WTC11 (cell line): ENCODE measurements around the gene PEX16. TPM values are rescaled to one million over a fixed set of nuclear protein-coding genes. Genes with fewer than 3 reads are reported as not detected.

Experiments
- ATAC-seq: fragments of 200-7000 bp; cut with Tn5 transposase; 2 replicates; pipeline ENCODE4 v1.10.0; 2021; ENCODE audit warnings: mild to moderate bottlenecking, moderate library complexity
- CTCF ChIA-PET: fragments of 300-600 bp; sonication (Branson Sonifier 250); formaldehyde crosslinking; loops from one replicate; lab custom pipeline; 2021; ENCODE audit warnings: antibody characterized with exemption; lab: Charles Lee
- POLR2A ChIA-PET: fragments of 350-600 bp; sonication (Branson Sonifier 250); formaldehyde crosslinking; loops from one replicate; lab custom pipeline; 2021; ENCODE audit warnings: antibody characterized with exemption; lab: Charles Lee
- DNase-seq: peaks from one replicate; pipeline ENCODE4 v3.0.0; 2021; ENCODE audit warnings: low spot score
- H3K27ac Mint-ChIP-seq: 2 replicates; pipeline ENCODE4 v1.8.0; 2021; ENCODE audit warnings: mixed read lengths
- H3K27me3 Mint-ChIP-seq: 2 replicates; pipeline ENCODE4 v1.8.0; 2021; ENCODE audit warnings: low read depth, mild to moderate bottlenecking, moderate library complexity, mixed read lengths
- H3K36me3 Mint-ChIP-seq: 2 replicates; pipeline ENCODE4 v1.8.0; 2021; ENCODE audit warnings: mixed read lengths
- H3K4me1 Mint-ChIP-seq: 2 replicates; pipeline ENCODE4 v1.8.0; 2022; ENCODE audit warnings: mixed read lengths
- H3K4me3 Mint-ChIP-seq: 2 replicates; pipeline ENCODE4 v1.8.0; 2021; ENCODE audit warnings: mild to moderate bottlenecking, moderate library complexity, mixed read lengths
- H3K9me3 Mint-ChIP-seq: 2 replicates; pipeline ENCODE4 v1.8.0; 2021; ENCODE audit warnings: mixed read lengths
- EMX1 ChIP-seq: fragments of 250-450 bp; sonication (Bioruptor Pico); IDR thresholded peaks from 2 replicates; pipeline ENCODE4 v1.8.0; 2021; ENCODE audit warnings: mild to moderate bottlenecking
- FOXP4 ChIP-seq: sonication (generic); formaldehyde crosslinking; IDR thresholded peaks from 2 replicates; pipeline ENCODE4 v1.8.0; 2022; ENCODE audit warnings: mild to moderate bottlenecking, missing genetic modification reagents
- JUN ChIP-seq: sonication (generic); formaldehyde crosslinking; IDR thresholded peaks from 2 replicates; pipeline ENCODE4 v1.8.0; 2023; ENCODE audit warnings: mild to moderate bottlenecking, missing genetic modification reagents
- MLX ChIP-seq: sonication (generic); formaldehyde crosslinking; IDR thresholded peaks from 2 replicates; pipeline ENCODE4 v1.8.1; 2023; ENCODE audit warnings: mild to moderate bottlenecking, missing genetic modification reagents, moderate library complexity
- SMAD4 ChIP-seq: sonication (generic); formaldehyde crosslinking; IDR thresholded peaks from 2 replicates; pipeline ENCODE4 v1.8.0; 2022; ENCODE audit warnings: mild to moderate bottlenecking, missing genetic modification reagents
- TEAD1 ChIP-seq: sonication (generic); formaldehyde crosslinking; IDR thresholded peaks from 2 replicates; pipeline ENCODE4 v1.8.0; 2022; ENCODE audit warnings: mild to moderate bottlenecking, missing genetic modification reagents
- ZNF138 ChIP-seq: sonication (generic); formaldehyde crosslinking; conservative IDR thresholded peaks from 2 replicates; pipeline ENCODE4 v1.8.1; 2022; ENCODE audit warnings: mild to moderate bottlenecking, moderate library complexity, missing genetic modification reagents
- ZNF219 ChIP-seq: sonication (generic); formaldehyde crosslinking; IDR thresholded peaks from 2 replicates; pipeline ENCODE4 v1.8.0; 2023; ENCODE audit warnings: missing genetic modification reagents, mild to moderate bottlenecking, borderline replicate concordance
- ZNF263 ChIP-seq: sonication (generic); formaldehyde crosslinking; IDR thresholded peaks from 2 replicates; pipeline ENCODE4 v1.8.1; 2022; ENCODE audit warnings: low read depth, mild to moderate bottlenecking, moderate library complexity, missing genetic modification reagents
- ZNF281 ChIP-seq: sonication (generic); formaldehyde crosslinking; IDR thresholded peaks from 2 replicates; pipeline ENCODE4 v1.8.0; 2023; ENCODE audit warnings: mild to moderate bottlenecking, missing genetic modification reagents
- ZNF423 ChIP-seq: fragments of 250-450 bp; sonication (Bioruptor Pico); IDR thresholded peaks from 2 replicates; pipeline ENCODE4 v2.1.2; 2022; ENCODE audit warnings: mild to moderate bottlenecking, moderate library complexity
- ZNF671 ChIP-seq: fragments of 250-450 bp; sonication (Bioruptor Pico); IDR thresholded peaks from 2 replicates; pipeline ENCODE4 v1.8.0; 2021; ENCODE audit warnings: mild to moderate bottlenecking
- total RNA-seq: library from RNA; stranded (reverse); gene quantifications from 3 replicates; pipeline ENCODE4 v1.2.3, GENCODE V29; 2021
- TF ChIP-seq, protein P1 (sequence below): fragments of 250-450 bp; sonication (Bioruptor Pico); IDR thresholded peaks from 2 replicates; pipeline ENCODE4 v2.1.2; 2022; ENCODE audit warnings: mild to moderate bottlenecking, moderate library complexity
- TF ChIP-seq, protein P2 (sequence below): sonication (generic); formaldehyde crosslinking; IDR thresholded peaks from 2 replicates; pipeline ENCODE4 v1.8.1; 2022; ENCODE audit warnings: low read depth, mild to moderate bottlenecking, moderate library complexity, missing genetic modification reagents, borderline replicate concordance
- TF ChIP-seq, protein P3 (sequence below): fragments of 250-450 bp; sonication (Bioruptor Pico); IDR thresholded peaks from 2 replicates; pipeline ENCODE4 v1.9.0; 2021; ENCODE audit warnings: mild to moderate bottlenecking, borderline replicate concordance

Gene PEX16
- total RNA-seq, 1 experiment from 2014 or later: 39.3 TPM

GRCh38 chr11:45926001-45926401 is 8.3 kb upstream of the PEX16 start (continued):
- TF ChIP-seq FOXP4 (CRISPR knock-in tag) (no peak), MLX (CRISPR knock-in tag) (no peak), ZNF671 (CRISPR knock-in tag) (no peak), ZNF263 (CRISPR knock-in tag) (no peak), SMAD4 (CRISPR knock-in tag) (no peak)
- TF ChIP-seq, protein P1, sequence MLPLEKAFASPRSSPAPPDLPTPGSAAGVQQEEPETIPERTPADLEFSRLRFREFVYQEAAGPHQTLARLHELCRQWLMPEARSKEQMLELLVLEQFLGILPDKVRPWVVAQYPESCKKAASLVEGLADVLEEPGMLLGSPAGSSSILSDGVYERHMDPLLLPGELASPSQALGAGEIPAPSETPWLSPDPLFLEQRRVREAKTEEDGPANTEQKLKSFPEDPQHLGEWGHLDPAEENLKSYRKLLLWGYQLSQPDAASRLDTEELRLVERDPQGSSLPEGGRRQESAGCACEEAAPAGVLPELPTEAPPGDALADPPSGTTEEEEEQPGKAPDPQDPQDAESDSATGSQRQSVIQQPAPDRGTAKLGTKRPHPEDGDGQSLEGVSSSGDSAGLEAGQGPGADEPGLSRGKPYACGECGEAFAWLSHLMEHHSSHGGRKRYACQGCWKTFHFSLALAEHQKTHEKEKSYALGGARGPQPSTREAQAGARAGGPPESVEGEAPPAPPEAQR (CRISPR knock-in tag): no peak
- TF ChIP-seq, all 79 proteins: peak for 0

DNA sequence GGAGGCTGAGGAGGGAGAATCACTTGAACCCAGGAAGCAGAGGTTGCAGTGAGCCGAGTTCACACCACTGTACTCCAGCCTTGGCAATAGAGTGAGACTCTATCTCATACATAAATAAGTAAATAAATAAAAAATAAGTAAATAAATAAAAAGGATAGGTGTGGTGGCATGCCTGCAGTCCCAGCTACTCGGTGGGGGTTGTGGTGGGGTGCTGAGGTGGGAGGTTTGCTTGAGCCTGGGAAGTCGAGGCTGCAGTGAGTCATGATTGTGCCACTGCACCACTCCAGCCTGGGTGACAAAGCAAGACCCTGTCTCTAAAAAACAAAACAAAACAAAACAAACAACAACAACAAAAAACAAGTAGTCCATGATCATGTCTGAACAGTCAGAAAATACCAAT is 7.9 kb upstream of the PEX16 start:
- Mint-ChIP-seq H3K27ac (no peak overlapping the region), H3K4me3 (no peak overlapping the region), H3K36me3 (peaks cover 25% of the 10 kb centered on the region), H3K4me1 (peaks cover 19% of the 10 kb centered on the region), H3K9me3 (no peaks in the 10 kb centered on the region), H3K27me3 (peaks cover 2% of the 10 kb centered on the region; the same call in 1 of the 2 replicates)
- ChIA-PET CTCF (interaction anchor here (0.6 to 2.3 kb wide), 4 partner anchors 33 to 81 kb away, joined by 3 to 5 read pairs (median 4); no protein-coding TSS in a partner anchor), POLR2A (no interaction called here)
- DNase-seq (no peak), ATAC-seq (no peak)
- TF ChIP-seq ZNF281 (CRISPR knock-in tag): no peak
- TF ChIP-seq ZNF219 (CRISPR knock-in tag): no peak
- no peak for TF ChIP-seq ZNF138
- TF ChIP-seq, protein P2, sequence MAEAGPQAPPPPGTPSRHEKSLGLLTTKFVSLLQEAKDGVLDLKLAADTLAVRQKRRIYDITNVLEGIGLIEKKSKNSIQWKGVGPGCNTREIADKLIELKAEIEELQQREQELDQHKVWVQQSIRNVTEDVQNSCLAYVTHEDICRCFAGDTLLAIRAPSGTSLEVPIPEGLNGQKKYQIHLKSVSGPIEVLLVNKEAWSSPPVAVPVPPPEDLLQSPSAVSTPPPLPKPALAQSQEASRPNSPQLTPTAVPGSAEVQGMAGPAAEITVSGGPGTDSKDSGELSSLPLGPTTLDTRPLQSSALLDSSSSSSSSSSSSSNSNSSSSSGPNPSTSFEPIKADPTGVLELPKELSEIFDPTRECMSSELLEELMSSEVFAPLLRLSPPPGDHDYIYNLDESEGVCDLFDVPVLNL: no peak
- TF ChIP-seq, protein P3, sequence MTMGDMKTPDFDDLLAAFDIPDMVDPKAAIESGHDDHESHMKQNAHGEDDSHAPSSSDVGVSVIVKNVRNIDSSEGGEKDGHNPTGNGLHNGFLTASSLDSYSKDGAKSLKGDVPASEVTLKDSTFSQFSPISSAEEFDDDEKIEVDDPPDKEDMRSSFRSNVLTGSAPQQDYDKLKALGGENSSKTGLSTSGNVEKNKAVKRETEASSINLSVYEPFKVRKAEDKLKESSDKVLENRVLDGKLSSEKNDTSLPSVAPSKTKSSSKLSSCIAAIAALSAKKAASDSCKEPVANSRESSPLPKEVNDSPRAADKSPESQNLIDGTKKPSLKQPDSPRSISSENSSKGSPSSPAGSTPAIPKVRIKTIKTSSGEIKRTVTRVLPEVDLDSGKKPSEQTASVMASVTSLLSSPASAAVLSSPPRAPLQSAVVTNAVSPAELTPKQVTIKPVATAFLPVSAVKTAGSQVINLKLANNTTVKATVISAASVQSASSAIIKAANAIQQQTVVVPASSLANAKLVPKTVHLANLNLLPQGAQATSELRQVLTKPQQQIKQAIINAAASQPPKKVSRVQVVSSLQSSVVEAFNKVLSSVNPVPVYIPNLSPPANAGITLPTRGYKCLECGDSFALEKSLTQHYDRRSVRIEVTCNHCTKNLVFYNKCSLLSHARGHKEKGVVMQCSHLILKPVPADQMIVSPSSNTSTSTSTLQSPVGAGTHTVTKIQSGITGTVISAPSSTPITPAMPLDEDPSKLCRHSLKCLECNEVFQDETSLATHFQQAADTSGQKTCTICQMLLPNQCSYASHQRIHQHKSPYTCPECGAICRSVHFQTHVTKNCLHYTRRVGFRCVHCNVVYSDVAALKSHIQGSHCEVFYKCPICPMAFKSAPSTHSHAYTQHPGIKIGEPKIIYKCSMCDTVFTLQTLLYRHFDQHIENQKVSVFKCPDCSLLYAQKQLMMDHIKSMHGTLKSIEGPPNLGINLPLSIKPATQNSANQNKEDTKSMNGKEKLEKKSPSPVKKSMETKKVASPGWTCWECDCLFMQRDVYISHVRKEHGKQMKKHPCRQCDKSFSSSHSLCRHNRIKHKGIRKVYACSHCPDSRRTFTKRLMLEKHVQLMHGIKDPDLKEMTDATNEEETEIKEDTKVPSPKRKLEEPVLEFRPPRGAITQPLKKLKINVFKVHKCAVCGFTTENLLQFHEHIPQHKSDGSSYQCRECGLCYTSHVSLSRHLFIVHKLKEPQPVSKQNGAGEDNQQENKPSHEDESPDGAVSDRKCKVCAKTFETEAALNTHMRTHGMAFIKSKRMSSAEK: no peak
- TF ChIP-seq TEAD1 (CRISPR knock-in tag): no peak
- no peak for TF ChIP-seq ZNF423 (CRISPR knock-in tag)
- no peak for TF ChIP-seq EMX1
- no peak for TF ChIP-seq JUN (CRISPR knock-in tag)
